Stomach smooth muscle (tissue), 2 donors: Measurements from ENCODE around the gene ZNF423.

Experiments
- H3K27ac ChIP-seq: one replicate; pipeline ENCODE4 v1.7.0; 2013; ENCODE audit warnings: mild to moderate bottlenecking, low read length, inconsistent platforms
- H3K27me3 ChIP-seq, 2 donors: one replicate each; pipeline ENCODE4 v1.7.0; 2013; ENCODE audit warnings: low read length in 2 of 2; ENCODE audit not compliant: insufficient read depth in 2 of 2, control insufficient read depth in 1 of 2
- H3K36me3 ChIP-seq, 2 donors: one replicate each; pipeline ENCODE4 v1.7.0; 2013; ENCODE audit warnings: low read length in 2 of 2; ENCODE audit not compliant: control insufficient read depth in 2 of 2, insufficient read depth in 2 of 2
- H3K4me1 ChIP-seq: one replicate; pipeline ENCODE4 v1.7.0; 2013; ENCODE audit warnings: low read length; ENCODE audit not compliant: control insufficient read depth, insufficient read depth
- H3K4me3 ChIP-seq, 2 donors: one replicate each; pipeline ENCODE4 v1.7.0; 2013; ENCODE audit warnings: low read length in 2 of 2
- H3K9ac ChIP-seq, 2 donors: one replicate each; pipeline ENCODE4 v1.7.0; 2013; ENCODE audit warnings: low read length in 2 of 2, mild to moderate bottlenecking in 1 of 2
- H3K9me3 ChIP-seq, 2 donors: one replicate each; pipeline ENCODE4 v1.7.0; 2013; ENCODE audit warnings: low read length in 2 of 2; ENCODE audit not compliant: control insufficient read depth in 2 of 2
- donor health status: healthy.
- donor health status: Pancreatic carcinoma.

The ZNF423 gene

DNA sequence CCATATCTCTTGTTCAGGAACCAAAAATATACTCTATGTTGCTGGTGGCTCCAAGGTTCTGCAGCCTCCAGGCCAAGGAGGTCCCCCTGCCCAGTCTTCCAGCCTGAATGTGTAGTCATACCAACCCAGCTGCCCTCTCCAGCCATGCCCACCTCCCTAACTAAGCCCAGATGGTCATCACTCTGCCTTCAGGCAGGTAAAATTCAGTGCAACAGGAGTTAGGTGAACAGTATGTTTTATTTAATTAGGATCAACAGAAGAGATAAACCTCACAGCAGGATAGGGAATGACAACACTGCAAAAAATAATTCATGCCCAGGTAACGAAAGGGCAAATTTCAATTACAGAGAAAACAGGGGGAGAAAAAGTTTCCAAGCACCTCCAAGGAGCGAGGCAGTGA, 9.1 kb downstream of the ZNF423 start:
- no peak overlapping the region for H3K27ac ChIP-seq
- no peaks in the 10 kb centered on the region for H3K9me3 ChIP-seq
- H3K27me3 ChIP-seq: no peaks in the 10 kb centered on the region
- no peak overlapping the region for H3K4me3 ChIP-seq
- H3K4me1 ChIP-seq: peaks cover 4% of the 10 kb centered on the region
- H3K36me3 ChIP-seq: no peaks in the 10 kb centered on the region
- H3K9ac ChIP-seq: no peak overlapping the region

DNA sequence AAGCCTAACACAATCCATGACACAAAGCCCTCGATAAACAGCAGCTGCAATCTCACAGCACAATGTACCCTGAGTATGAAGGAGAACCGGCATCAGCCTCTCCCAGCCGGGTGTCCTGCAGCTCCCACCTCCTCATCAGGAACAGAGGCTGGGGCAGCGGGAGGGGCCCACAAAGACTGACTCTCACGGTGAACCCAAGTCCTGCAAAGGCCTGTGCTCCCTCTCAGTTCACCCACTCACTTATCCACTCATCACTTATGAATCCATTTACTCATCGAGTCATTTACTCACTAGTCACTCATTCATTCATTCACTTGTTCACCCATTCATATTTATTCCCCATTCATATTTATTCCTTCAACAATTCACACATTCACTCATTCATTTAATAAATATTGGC, 11.6 kb downstream of the ZNF423 start:
- H3K9me3 ChIP-seq: no peaks in the 10 kb centered on the region
- H3K36me3 ChIP-seq: no peaks in the 10 kb centered on the region
- no peaks in the 10 kb centered on the region for H3K27me3 ChIP-seq
- H3K27ac ChIP-seq: no peak overlapping the region
- peaks cover 8% of the 10 kb centered on the region for H3K4me1 ChIP-seq
- no peak overlapping the region for H3K9ac ChIP-seq
- no peak overlapping the region for H3K4me3 ChIP-seq

DNA sequence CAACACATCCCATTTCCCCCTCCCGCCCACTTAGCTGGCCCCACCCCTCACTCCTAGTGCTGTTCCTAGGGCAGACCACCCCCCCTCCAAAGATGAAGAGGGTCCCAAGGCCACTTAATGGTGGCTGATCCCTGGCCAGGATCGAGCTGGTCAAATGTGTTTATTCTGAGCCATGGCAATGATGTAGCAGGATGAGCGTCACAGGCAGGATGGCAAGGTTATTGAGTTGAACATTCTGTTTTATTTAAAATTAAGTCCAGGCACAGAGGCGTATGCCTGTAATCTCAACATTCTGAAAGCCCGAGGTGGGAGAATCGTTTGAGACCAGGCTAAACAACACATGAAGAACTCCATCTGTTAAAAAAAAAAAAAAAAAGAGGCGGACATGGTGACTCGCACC, 12.2 kb downstream of the ZNF423 start:
- Histone ChIP-seq H3K4me1 (peaks cover 12% of the 10 kb centered on the region), H3K27ac (no peak overlapping the region)

DNA sequence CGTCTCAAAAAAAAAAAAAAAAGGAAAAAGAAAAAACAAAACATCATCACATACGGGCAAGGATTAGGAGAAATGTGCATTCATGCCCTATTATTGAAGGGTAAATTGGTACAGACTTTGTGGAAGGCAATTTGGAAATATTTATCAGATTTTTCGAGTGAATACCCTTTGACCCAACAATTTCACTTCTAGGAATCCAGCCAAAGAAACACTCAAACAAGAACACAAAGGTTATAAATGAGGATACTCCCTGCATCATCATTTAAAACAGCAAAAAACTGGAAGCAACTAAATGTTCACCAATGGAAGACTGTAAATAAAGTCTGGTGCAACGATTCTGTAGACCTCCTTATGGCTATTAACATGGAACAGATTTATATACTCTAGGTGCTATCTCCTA, 12.9 kb downstream of the ZNF423 start:
- Histone ChIP-seq H3K9me3 (no peaks in the 10 kb centered on the region), H3K27ac (no peak overlapping the region), H3K27me3 (peaks cover 0 to 5% of the 10 kb centered on the region in 2 donors), H3K4me1 (peaks cover 20% of the 10 kb centered on the region), H3K4me3 (no peak overlapping the region), H3K9ac (no peak overlapping the region), H3K36me3 (no peaks in the 10 kb centered on the region)

More for the DNA sequence above, 12.2 kb downstream of the ZNF423 start:
- Histone ChIP-seq H3K9ac (no peak overlapping the region), H3K9me3 (no peaks in the 10 kb centered on the region), H3K4me3 (no peak overlapping the region), H3K27me3 (no peaks in the 10 kb centered on the region), H3K36me3 (no peaks in the 10 kb centered on the region)

- Histone ChIP-seq H3K36me3 (no peaks in the 10 kb centered on the region), H3K4me1 (peaks cover 52% of the 10 kb centered on the region), H3K27ac (no peak overlapping the region), H3K27me3 (peaks cover 2 to 5% of the 10 kb centered on the region in 2 donors), H3K9ac (peak overlapping the region in 1 of 2 donors; percentile 48), H3K9me3 (no peaks in the 10 kb centered on the region), H3K4me3 (peak overlapping the region in 1 of 2 donors; percentile 44)
These were observed 16.7 kb downstream of the ZNF423 start for GRCh38 chr16:49839017-49839825.

GRCh38 chr16:49838441-49839016, 17.4 kb downstream of the ZNF423 start:
- Histone ChIP-seq H3K4me1 (peaks cover 59% of the 10 kb centered on the region), H3K4me3 (peak overlapping the region in 1 of 2 donors; percentile 44)

GRCh38 chr16:49837688-49838410, 18.1 kb downstream of the ZNF423 start:
- Histone ChIP-seq H3K36me3 (no peaks in the 10 kb centered on the region), H3K9ac (peak overlapping the region in 1 of 2 donors; percentile 48), H3K4me1 (peaks cover 62% of the 10 kb centered on the region), H3K27ac (peak overlapping the region; percentile 18), H3K4me3 (peak overlapping the region in 1 of 2 donors; percentile 44), H3K9me3 (no peaks in the 10 kb centered on the region), H3K27me3 (peaks cover 2 to 5% of the 10 kb centered on the region in 2 donors)

More at GRCh38 chr16:49838441-49839016, 17.4 kb downstream of the ZNF423 start:
- Histone ChIP-seq H3K27ac (no peak overlapping the region), H3K36me3 (no peaks in the 10 kb centered on the region), H3K9me3 (no peaks in the 10 kb centered on the region), H3K9ac (peak overlapping the region in 1 of 2 donors; percentile 48), H3K27me3 (peaks cover 2 to 5% of the 10 kb centered on the region in 2 donors)

DNA sequence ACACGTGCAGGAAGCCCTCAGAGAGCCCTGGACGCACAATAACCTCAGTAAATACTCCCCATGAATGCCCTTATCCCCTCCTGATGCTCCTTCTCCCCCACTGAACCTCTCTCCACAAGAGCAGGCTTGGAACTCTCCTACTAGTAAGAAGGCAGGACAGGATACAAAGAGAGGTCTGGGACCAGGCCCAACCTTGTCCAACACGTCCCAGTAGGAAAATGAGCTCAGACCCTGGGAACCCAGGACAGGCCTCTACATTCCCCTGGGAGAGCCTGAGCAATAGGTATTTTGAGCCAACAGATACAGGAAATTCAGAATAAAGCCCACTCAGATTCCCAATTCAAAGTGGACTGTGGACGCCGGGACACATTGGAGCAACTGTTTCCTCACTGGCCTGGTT, 19.2 kb downstream of the ZNF423 start:
- peak overlapping the region; percentile 79 for H3K27ac ChIP-seq

DNA sequence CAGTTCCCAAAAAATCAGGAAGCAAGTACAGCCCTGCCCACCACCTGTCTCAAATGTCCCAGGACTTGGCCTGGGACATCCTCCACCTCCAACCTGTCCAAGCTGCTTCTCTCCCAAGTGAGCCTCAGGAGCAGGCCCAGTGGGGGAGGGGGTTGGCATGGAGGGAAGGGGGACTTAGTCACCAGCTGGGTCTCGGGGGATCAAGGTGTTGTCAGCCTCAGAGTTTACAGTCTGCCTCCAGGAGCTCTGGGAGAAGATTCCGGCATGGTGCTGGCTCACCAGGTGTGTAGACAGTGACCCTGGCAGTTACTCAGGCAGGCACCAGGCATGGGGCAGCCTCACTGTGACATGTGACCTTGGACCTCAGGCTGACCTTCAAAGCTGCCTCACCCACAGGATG, 19.7 kb downstream of the ZNF423 start:
- H3K4me3 ChIP-seq: no peak overlapping the region
- no peaks in the 10 kb centered on the region for H3K36me3 ChIP-seq
- H3K9me3 ChIP-seq: no peaks in the 10 kb centered on the region
- H3K9ac ChIP-seq: peak overlapping the region in 1 of 2 donors; percentile 45
- H3K27me3 ChIP-seq: peaks cover 2 to 5% of the 10 kb centered on the region in 2 donors
- peaks cover 71% of the 10 kb centered on the region for H3K4me1 ChIP-seq
- H3K27ac ChIP-seq: peak overlapping the region; percentile 79

More for the DNA sequence above, 19.2 kb downstream of the ZNF423 start:
- no peaks in the 10 kb centered on the region for H3K36me3 ChIP-seq
- peaks cover 2 to 5% of the 10 kb centered on the region in 2 donors for H3K27me3 ChIP-seq
- H3K4me3 ChIP-seq: no peak overlapping the region
- peaks cover 71% of the 10 kb centered on the region for H3K4me1 ChIP-seq
- H3K9ac ChIP-seq: no peak overlapping the region
- H3K9me3 ChIP-seq: no peaks in the 10 kb centered on the region

DNA sequence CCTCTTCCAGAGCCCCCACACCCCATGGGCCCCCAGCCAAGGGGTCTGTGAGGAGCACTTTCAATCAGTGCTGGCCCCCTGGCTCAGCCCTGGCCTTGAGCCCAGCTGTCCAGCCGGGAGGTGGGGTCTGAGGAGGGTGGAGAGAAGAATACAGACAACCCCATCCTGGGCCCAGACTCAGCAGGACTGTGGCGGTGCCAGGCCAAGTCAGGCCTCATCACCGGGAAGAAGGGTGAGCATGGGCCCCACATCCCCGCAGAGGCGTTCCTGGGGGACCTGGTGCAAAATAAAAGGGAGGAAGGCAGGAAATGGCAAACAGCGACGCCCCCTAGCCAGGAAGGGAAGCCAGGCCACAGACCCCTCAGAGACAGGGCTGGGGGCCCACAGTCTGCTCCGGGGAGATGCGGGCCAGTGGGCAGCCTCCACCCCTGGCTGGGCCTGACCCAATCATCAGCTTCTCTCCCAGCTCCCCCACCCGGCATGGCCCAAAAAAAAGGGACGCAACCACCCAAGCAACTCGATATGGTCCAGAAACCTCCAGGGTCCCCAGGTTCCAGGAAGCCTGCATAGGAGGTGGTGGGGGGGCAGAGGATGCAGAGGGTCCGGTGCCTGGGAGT, 20.6 kb downstream of the ZNF423 start:
- Histone ChIP-seq H3K36me3 (no peaks in the 10 kb centered on the region), H3K9me3 (no peaks in the 10 kb centered on the region), H3K4me3 (peak overlapping the region; percentile 8 to 59), H3K27ac (peak overlapping the region; percentile 79), H3K4me1 (peaks cover 71% of the 10 kb centered on the region), H3K27me3 (peaks cover 2 to 5% of the 10 kb centered on the region in 2 donors), H3K9ac (peak overlapping the region; percentile 29 to 45)
